ENCODE results near the gene NT5DC3. TPM values are rescaled to one million over a fixed set of nuclear protein-coding genes. Genes with fewer than 3 reads are reported as not detected.

The NT5DC3 gene
- total RNA-seq, 2 experiments from 2014 or later, result 6.0 to 6.4 TPM

DNA sequence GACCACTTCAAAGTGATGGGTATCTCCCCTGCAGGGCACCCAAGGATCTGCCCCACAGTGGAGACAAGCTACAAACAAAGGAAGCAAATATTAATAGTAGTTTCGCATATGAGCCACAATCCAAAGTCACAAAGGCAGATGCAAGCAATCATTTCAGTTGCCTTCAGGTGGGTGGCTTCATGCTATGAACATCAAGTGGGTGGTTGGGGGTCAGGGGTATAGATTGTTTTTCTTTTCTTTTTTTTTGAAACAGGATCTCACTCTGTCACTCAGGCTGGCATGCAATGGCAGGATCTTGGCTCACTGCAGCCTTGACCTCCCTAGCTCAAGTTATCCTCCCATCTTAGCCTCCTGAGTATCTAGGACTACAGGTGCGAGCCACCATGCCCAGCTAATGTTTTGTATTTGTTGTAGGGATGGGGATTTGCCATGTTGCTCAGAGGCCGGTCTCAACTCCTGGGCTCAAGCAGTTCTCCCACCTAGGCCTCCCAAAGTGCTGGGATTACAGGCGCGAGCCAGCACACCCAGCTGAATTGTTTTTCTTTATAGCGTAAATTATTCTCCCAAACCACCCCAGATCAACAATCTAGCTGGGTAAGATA is 13.4 kb upstream of the NT5DC3 start:
- Mint-ChIP-seq H3K4me1 (ENCODE audit: low read depth) (peaks cover 4% of the 10 kb centered on the region), H3K27ac (no peak overlapping the region), H3K36me3 (ENCODE audit: low read depth) (no peaks in the 10 kb centered on the region), H3K4me3 (no peak overlapping the region), H3K27me3 (ENCODE audit: low read depth) (no peaks in the 10 kb centered on the region), H3K9me3 (no peaks in the 10 kb centered on the region)
- intact Hi-C loops (cut with micrococcal nuclease), result no loop called here
- CTCF ChIA-PET, result no interaction called here
- DNase-seq, result no peak

DNA sequence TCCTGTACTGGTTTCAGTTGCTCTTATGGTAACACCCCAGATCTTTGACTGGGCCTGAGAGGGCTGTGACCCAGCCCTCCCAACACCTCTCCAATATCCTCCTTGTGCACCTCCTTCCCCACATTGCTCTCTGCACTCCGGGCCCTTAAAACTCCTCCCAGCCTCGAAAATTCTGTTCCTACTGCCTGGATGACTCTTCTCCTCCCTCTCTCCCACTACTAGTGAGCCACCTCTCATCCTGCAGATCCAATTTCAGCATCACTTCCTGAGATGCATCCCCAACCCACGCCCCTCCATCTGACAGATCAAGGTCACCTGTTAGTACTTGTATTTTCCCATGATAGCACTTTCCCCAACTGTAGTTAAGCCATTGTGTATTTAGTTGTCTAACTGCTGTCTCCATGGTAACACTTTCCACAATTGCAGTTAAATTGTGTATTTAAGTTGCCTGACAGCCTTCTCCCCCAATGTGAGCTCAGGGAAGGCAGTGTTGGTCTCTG is 11.5 kb upstream of the NT5DC3 start:
- Mint-ChIP-seq H3K36me3 (ENCODE audit: low read depth) (no peaks in the 10 kb centered on the region), H3K4me1 (ENCODE audit: low read depth) (peaks cover 4% of the 10 kb centered on the region)
- CTCF ChIA-PET, result interaction anchor here (1.0 kb wide), 1 partner anchor 8 kb away, joined by 4 read pairs; no protein-coding TSS in a partner anchor

DNA sequence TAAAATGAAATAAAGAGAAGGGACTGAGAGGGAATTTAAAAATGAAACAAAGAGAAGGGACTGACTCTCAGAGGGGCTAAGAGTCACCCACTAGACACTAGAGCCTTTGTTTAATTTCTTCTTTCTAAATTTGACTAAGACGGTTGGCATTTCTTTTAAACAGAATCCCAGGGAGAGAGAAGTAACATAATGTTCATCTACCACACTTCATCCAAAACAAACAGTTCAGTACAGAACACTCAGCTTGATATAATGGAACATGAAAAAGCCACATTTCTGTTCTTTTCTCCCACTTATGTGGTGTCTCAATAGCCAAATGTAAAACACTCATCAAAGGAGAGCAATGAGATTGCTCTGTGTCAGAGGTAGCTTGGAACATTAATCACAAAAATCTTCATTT is 10.1 kb upstream of the NT5DC3 start:
- Mint-ChIP-seq H3K4me1 (ENCODE audit: low read depth) (peaks cover 4% of the 10 kb centered on the region), H3K4me3 (no peak overlapping the region), H3K36me3 (ENCODE audit: low read depth) (no peaks in the 10 kb centered on the region), H3K9me3 (no peaks in the 10 kb centered on the region), H3K27me3 (ENCODE audit: low read depth) (no peaks in the 10 kb centered on the region), H3K27ac (no peak overlapping the region)
- CTCF ChIA-PET, result no interaction called here
- DNase-seq, result no peak
- intact Hi-C loops (cut with micrococcal nuclease), result no loop called here

More for the DNA sequence above, 11.5 kb upstream of the NT5DC3 start:
- DNase-seq, result no peak
- Mint-ChIP-seq H3K27ac (no peak overlapping the region), H3K4me3 (no peak overlapping the region), H3K27me3 (ENCODE audit: low read depth) (no peaks in the 10 kb centered on the region), H3K9me3 (no peaks in the 10 kb centered on the region)
- intact Hi-C loops (cut with micrococcal nuclease), result no loop called here

DNA sequence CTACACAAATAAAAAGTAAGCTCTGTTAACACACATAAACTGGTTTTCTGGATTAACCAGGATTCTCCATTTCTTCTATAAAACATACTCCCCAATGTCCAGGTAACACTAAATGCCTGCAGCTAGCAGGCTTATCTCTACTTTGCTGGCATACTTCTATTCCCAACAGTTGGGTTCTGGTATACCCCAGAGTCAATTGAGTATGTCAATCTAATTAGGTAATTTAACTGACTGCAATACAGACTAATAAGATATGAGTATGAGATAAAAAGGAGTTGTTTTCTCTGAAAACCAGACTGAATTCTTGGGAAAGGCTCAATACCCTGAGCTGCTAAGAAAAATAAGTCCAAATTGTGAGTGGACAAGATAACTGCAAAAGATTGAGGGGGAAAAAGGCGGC is 9.4 kb upstream of the NT5DC3 start:
- intact Hi-C loops (cut with micrococcal nuclease), result no loop called here
- Mint-ChIP-seq H3K4me3 (no peak overlapping the region), H3K9me3 (no peaks in the 10 kb centered on the region), H3K27ac (no peak overlapping the region), H3K36me3 (ENCODE audit: low read depth) (no peaks in the 10 kb centered on the region), H3K27me3 (ENCODE audit: low read depth) (no peaks in the 10 kb centered on the region), H3K4me1 (ENCODE audit: low read depth) (peaks cover 4% of the 10 kb centered on the region)
- CTCF ChIA-PET, result no interaction called here
- DNase-seq, result no peak

DNA sequence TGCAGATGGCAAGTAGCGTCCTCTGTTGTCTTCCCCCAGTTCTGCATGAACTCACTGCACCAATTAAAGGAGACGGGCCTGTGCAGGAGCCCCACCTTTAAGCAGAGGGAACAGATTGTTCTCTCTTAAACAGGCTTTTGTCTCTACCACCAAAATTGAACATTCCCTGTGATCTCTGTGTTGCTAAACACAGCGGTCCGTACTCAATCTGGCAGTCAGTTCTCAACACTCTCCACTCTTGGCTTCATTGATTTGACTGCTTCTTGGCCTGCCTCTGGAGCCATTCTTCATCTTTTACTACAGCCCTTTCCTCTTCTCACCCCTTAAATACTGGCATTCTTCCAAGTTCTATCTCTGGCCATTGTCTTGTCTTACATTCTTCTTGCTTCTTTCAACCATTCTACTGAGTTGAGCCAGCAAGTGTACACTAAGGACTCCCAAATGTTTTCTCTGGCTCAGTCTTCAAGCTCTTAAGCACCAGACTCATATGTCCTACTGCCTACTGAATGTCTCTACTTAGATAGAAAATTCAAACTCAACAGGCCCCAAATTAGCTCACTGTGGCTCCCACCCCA is 8.0 kb upstream of the NT5DC3 start:
- CTCF ChIA-PET, result no interaction called here
- intact Hi-C loops (cut with micrococcal nuclease), result loop anchor here (10.0 kb wide), 1 partner anchor 1486 kb away; the partner anchor contains the start of gene C12orf75
- no peaks in the 10 kb centered on the region for H3K36me3 Mint-ChIP-seq (ENCODE audit: low read depth)

DNA sequence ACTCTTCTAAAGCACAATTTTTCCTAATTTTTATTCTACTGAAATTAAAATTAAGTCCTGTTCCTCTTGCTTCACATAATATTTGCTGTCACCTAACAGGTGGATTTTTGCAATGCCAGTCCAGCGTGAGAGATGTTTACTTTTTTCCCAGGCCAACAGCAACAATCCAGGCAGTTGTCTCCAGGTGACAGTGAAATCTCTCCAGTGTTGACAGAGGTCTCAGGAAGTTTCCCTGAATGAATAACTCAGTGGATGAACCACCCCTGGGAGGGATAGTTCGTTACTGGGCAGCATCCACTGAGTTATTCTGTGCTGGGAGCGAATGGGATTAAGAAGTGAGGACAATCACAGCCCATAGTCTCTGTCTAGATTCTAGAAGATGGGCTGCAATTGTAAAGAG is 7.1 kb upstream of the NT5DC3 start:
- no peak for DNase-seq
- Mint-ChIP-seq H3K36me3 (ENCODE audit: low read depth) (no peaks in the 10 kb centered on the region), H3K4me3 (no peak overlapping the region), H3K4me1 (ENCODE audit: low read depth) (peaks cover 4% of the 10 kb centered on the region), H3K9me3 (no peaks in the 10 kb centered on the region), H3K27me3 (ENCODE audit: low read depth) (no peaks in the 10 kb centered on the region), H3K27ac (no peak overlapping the region)
- CTCF ChIA-PET, result no interaction called here
- intact Hi-C loops (cut with micrococcal nuclease), result loop anchor here (10.0 kb wide), 1 partner anchor 1487 kb away; the partner anchor contains the start of gene C12orf75

More for the DNA sequence above, 8.0 kb upstream of the NT5DC3 start:
- H3K27ac Mint-ChIP-seq, result no peak overlapping the region
- no peak for DNase-seq
- H3K4me3 Mint-ChIP-seq, result no peak overlapping the region
- H3K4me1 Mint-ChIP-seq (ENCODE audit: low read depth), result peaks cover 4% of the 10 kb centered on the region
- H3K27me3 Mint-ChIP-seq (ENCODE audit: low read depth), result no peaks in the 10 kb centered on the region
- H3K9me3 Mint-ChIP-seq, result no peaks in the 10 kb centered on the region

DNA sequence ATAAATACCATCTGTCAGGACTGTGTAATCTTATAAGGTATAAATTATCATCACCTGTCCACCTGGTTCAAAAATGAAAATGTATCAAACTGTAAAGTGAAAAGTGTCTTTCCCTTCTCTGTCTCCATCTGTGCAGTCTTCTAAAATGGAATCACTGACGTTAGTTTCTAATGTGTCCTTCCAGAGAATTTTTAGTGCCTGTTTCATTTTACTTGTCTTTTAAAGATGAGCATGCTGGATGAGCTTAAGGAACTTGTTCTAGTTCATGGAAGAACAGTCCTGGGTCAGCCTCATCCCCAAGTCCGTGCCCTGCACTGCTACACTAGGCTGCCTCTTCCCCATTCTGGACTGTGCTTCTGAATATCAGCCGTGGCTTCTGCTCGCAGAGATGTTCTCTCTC is 5.4 kb upstream of the NT5DC3 start:
- H3K4me3 Mint-ChIP-seq, result no peak overlapping the region
- intact Hi-C loops (cut with micrococcal nuclease), result loop anchor here (10.0 kb wide), 1 partner anchor 1488 kb away; the partner anchor contains the start of gene C12orf75

DNA sequence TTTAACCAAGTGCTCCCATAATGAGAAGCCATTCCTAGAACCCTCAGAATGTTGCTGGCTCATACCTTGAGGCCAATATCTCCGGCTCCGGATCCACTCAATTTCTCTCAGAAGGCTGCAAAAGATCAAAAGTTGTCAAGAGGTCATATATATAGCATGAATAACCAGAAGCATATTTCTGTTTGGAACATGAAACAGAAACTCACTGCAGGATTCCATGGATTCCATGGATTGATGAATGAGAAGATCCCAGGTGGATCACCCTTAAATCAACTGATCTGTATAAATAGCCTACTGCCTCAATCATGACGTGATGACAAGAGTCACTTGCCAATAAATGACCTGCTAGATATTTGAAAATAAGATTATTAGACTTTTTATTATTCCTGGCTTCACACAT is 3.3 kb upstream of the NT5DC3 start:
- Mint-ChIP-seq H3K4me1 (ENCODE audit: low read depth) (peaks cover 14% of the 10 kb centered on the region), H3K27me3 (ENCODE audit: low read depth) (no peaks in the 10 kb centered on the region), H3K27ac (no peak overlapping the region), H3K4me3 (no peak overlapping the region), H3K9me3 (no peaks in the 10 kb centered on the region), H3K36me3 (ENCODE audit: low read depth) (no peaks in the 10 kb centered on the region)
- CTCF ChIA-PET, result no interaction called here
- DNase-seq, result no peak
- intact Hi-C loops (cut with micrococcal nuclease), result loop anchor here (5.0 to 10.0 kb wide), 2 partner anchors 1263 to 1490 kb away; partner anchors contain the start of genes C12orf75 and WASHC4

More for the DNA sequence above, 5.4 kb upstream of the NT5DC3 start:
- no peak for DNase-seq
- H3K27me3 Mint-ChIP-seq (ENCODE audit: low read depth), result no peaks in the 10 kb centered on the region
- no peaks in the 10 kb centered on the region for H3K36me3 Mint-ChIP-seq (ENCODE audit: low read depth)
- peaks cover 9% of the 10 kb centered on the region for H3K4me1 Mint-ChIP-seq (ENCODE audit: low read depth)
- CTCF ChIA-PET, result interaction anchor here (0.7 to 0.9 kb wide), 2 partner anchors 12 to 18 kb away, joined by 4 read pairs; no protein-coding TSS in a partner anchor
- no peaks in the 10 kb centered on the region for H3K9me3 Mint-ChIP-seq
- no peak overlapping the region for H3K27ac Mint-ChIP-seq

DNA sequence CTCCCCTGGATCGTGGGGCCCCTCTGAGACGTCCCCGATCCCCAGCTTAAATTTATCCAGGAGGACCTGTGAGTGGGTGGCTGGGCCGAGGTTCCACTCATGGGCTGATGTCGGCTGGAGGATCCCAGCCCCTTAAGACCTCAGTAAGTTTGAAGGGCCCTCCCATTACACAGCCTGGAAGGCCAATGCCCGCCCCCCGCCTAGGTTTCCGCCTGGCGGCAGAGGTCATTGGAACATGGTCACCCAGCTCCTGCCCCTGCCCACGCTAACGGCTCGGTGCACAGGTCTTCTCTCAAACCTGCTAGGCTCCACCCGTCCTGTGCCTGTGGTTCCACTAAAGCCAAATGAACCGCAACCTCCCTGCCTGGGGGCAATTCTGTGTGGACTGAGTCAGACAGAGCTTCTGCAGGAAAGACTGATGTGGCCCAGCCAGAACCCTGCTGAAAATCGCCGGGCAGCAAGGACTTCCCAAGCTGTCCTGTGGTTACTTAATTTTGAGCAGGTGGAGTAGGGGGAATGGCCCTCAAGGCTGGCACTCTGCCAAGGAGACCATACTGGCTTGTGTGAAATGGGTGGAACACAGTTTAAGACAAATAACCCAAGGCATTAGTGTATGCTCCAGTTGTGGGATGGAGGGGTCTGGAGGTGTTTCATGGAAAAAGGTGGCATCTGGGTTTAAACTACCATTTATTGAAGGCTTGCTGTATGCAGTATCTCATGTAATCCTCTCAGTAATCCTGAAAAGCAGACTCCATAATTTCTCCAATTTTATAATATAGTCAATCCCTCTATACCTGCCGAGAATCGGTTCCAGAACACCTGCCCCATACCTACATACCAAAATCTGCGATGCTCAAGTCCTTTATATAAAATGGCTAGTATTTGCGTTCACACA is 903 bp upstream of the NT5DC3 start:
- Mint-ChIP-seq H3K27me3 (ENCODE audit: low read depth) (no peaks in the 10 kb centered on the region), H3K36me3 (ENCODE audit: low read depth) (peaks cover 5% of the 10 kb centered on the region), H3K4me3 (peak overlapping the region; percentile 74), H3K9me3 (no peaks in the 10 kb centered on the region), H3K27ac (no peak overlapping the region), H3K4me1 (ENCODE audit: low read depth) (peaks cover 21% of the 10 kb centered on the region)
- CTCF ChIA-PET, result interaction anchor here (0.5 to 1.2 kb wide), 2 partner anchors 9 to 68 kb away, joined by 3 read pairs; no protein-coding TSS in a partner anchor
- intact Hi-C loops (cut with micrococcal nuclease), result loop anchor here (1.0 to 10.0 kb wide), 9 partner anchors 37 to 1493 kb away; partner anchors contain the start of genes C12orf75, HCFC2, HSP90B1 and NFYB
- DNase-seq, result peak; percentile 31

DNA sequence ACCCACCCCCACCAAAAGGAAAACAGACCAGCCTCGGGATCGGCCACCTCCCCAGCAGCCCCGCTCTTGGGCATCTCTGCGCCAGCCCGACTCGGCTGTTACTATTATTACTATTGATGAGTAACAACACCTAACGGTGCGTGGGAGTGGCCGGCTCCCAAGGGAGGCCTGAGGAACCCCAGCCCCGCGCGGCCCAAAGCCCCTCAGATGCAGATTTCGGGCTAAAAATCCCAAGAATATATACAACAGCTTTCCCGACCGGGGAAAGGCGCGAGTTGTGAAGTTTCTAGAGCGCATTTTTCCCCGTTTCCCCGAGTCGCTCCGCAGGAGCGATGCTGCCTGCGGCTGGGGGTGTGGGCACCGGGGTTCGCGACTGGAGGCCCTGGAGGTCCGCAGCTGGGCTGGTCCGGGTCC is 565 bp downstream of the NT5DC3 start:
- no peak overlapping the region for H3K27ac Mint-ChIP-seq
- H3K27me3 Mint-ChIP-seq (ENCODE audit: low read depth), result no peaks in the 10 kb centered on the region
- peaks cover 13% of the 10 kb centered on the region for H3K36me3 Mint-ChIP-seq (ENCODE audit: low read depth)
- peaks cover 21% of the 10 kb centered on the region for H3K4me1 Mint-ChIP-seq (ENCODE audit: low read depth)
- no peaks in the 10 kb centered on the region for H3K9me3 Mint-ChIP-seq
- peak overlapping the region; percentile 81 for H3K4me3 Mint-ChIP-seq
- CTCF ChIA-PET, result no interaction called here
- peak; percentile 63 for DNase-seq
- intact Hi-C loops (cut with micrococcal nuclease), result loop anchor here (2.0 to 10.0 kb wide), 5 partner anchors 38 to 1494 kb away; partner anchors contain the start of genes C12orf75, TDG and WASHC4

DNA sequence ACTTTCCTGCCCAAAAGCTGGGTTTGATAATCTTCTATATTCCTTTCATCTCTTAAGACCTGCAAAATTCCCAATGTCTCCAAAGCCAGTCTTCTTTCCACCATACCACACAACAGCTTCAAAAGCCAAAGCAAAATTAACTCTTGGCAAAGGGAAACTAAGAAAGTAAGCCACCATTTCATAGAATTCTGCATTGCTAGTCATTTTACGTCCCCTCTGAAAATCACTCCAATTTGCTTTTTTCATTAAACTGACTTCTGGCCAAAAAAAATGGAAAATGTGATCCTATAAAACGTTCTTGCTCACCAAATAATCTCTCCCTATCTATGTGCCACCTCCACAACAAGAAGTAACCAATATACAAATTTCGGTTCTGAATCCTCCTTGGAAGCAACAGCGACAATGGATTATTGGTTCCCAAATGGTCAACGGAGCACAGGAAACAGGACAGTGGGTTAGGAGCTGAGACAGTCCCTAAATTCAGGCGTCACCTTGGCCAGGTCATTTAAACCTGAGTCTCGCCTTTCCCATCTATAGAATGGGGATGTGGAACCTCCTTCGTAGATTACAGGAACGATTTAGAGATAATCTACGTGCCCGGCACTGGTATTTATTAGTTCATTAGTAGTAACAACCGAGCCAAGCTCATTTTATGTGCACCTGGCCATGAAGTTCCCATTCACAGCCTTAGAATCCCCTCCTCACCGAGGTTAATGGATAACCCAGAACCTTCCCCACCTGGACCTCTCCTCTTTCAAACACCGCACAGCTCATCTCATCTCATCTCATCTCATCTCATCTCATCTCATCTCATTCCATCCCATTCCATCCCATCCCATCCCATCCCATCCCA is 1.2 kb downstream of the NT5DC3 start:
- no peaks in the 10 kb centered on the region for H3K27me3 Mint-ChIP-seq (ENCODE audit: low read depth)
- H3K4me1 Mint-ChIP-seq (ENCODE audit: low read depth), result peaks cover 21% of the 10 kb centered on the region
- H3K9me3 Mint-ChIP-seq, result no peaks in the 10 kb centered on the region
- H3K36me3 Mint-ChIP-seq (ENCODE audit: low read depth), result peaks cover 13% of the 10 kb centered on the region
- no peak overlapping the region for H3K27ac Mint-ChIP-seq
- CTCF ChIA-PET, result interaction anchor here (0.7 kb wide), 1 partner anchor 88 kb away, joined by 3 read pairs; no protein-coding TSS in a partner anchor
- intact Hi-C loops (cut with micrococcal nuclease), result loop anchor here (2.0 to 10.0 kb wide), 5 partner anchors 39 to 1495 kb away; partner anchors contain the start of genes C12orf75, TDG and WASHC4
- DNase-seq, result no peak
- H3K4me3 Mint-ChIP-seq, result peak overlapping the region; percentile 81
